ENCODE results near the gene MSI2. TPM values are rescaled to one million over a fixed set of nuclear protein-coding genes. Genes with fewer than 3 reads are reported as not detected.

Gene MSI2
- total and polyA plus RNA-seq, 2 experiments from 2014 or later, result 4.3 to 17.9 TPM

GRCh38 chr17:57516290-57517230, 260.2 kb downstream of the MSI2 start:
- Histone ChIP-seq H3K9me2 (ENCODE audit: insufficient read depth) (no peaks in the 10 kb centered on the region), H3K79me2 (ENCODE audit: insufficient read depth) (no peaks in the 10 kb centered on the region), H3K9me3 (ENCODE audit: low read depth) (no peaks in the 10 kb centered on the region), H3K9ac (no peak overlapping the region), H3K36me3 (ENCODE audit: low read depth) (no peaks in the 10 kb centered on the region), H3K27me3 (replicated peaks; ENCODE audit: insufficient read depth) (no peaks in the 10 kb centered on the region), H3K27ac (no peak overlapping the region), H3F3A (ENCODE audit: insufficient read depth) (no peaks in the 10 kb centered on the region), H2AFZ (no peak overlapping the region), H4K20me1 (ENCODE audit: insufficient read depth) (no peaks in the 10 kb centered on the region), H3K4me3 (no peak overlapping the region), H3K4me2 (ENCODE audit: unreplicated experiment) (no peak overlapping the region), H3K4me1 (ENCODE audit: insufficient read depth) (peaks cover 8% of the 10 kb centered on the region)
- in situ Hi-C loops (cut with MboI), result no loop called here
- 91 to 92% methylated on average over 10 of the region's 10 CpGs for WGBS, 2 experiments (ENCODE audit: low coverage in 1 of 2, low lambda C conversion rate in 2 of 2, missing lambda C conversion rate in 2 of 2)
- TF ChIP-seq EZH2phosphoT487 (IDR thresholded peaks at IDR 0.05; ENCODE audit: insufficient read depth, low read depth), result no peak
- no peak for TF ChIP-seq EZH2 (IDR thresholded peaks at IDR 0.05; ENCODE audit: insufficient read depth, poor library complexity, severe bottlenecking)
- DNase-seq, result no peak

- H3K9me3 ChIP-seq (ENCODE audit: low read depth), result no peaks in the 10 kb centered on the region
- H3K9ac ChIP-seq, result no peak overlapping the region
- 94 to 97% methylated on average over 7 of the region's 7 CpGs for WGBS, 2 experiments (ENCODE audit: low coverage in 1 of 2, low lambda C conversion rate in 2 of 2, missing lambda C conversion rate in 2 of 2)
- peaks cover 8% of the 10 kb centered on the region for H3K4me1 ChIP-seq (ENCODE audit: insufficient read depth)
- no peak overlapping the region for H3K4me3 ChIP-seq
- H3K27me3 ChIP-seq (replicated peaks; ENCODE audit: insufficient read depth), result no peaks in the 10 kb centered on the region
- H3K79me2 ChIP-seq (ENCODE audit: insufficient read depth), result no peaks in the 10 kb centered on the region
- H3K4me2 ChIP-seq (ENCODE audit: unreplicated experiment), result no peak overlapping the region
- H3K36me3 ChIP-seq (ENCODE audit: low read depth), result no peaks in the 10 kb centered on the region
- H4K20me1 ChIP-seq (ENCODE audit: insufficient read depth), result no peaks in the 10 kb centered on the region
- no peaks in the 10 kb centered on the region for H3K9me2 ChIP-seq (ENCODE audit: insufficient read depth)
- no peak overlapping the region for H3K27ac ChIP-seq
- H2AFZ ChIP-seq, result no peak overlapping the region
- in situ Hi-C loops (cut with MboI), result no loop called here
- no peak for DNase-seq
- TF ChIP-seq EZH2phosphoT487 (IDR thresholded peaks at IDR 0.05; ENCODE audit: insufficient read depth, low read depth) (no peak), EZH2 (IDR thresholded peaks at IDR 0.05; ENCODE audit: insufficient read depth, poor library complexity, severe bottlenecking) (no peak)
- H3F3A ChIP-seq (ENCODE audit: insufficient read depth), result no peaks in the 10 kb centered on the region
Observed at GRCh38 chr17:57517273-57517631, 260.9 kb downstream of the MSI2 start.

- no peak overlapping the region for H3K27ac ChIP-seq
- H3K27me3 ChIP-seq (replicated peaks; ENCODE audit: insufficient read depth), result no peaks in the 10 kb centered on the region
- in situ Hi-C loops (cut with MboI), result no loop called here
- DNase-seq, result no peak
- H3K9me2 ChIP-seq (ENCODE audit: insufficient read depth), result no peaks in the 10 kb centered on the region
- no peak overlapping the region for H2AFZ ChIP-seq
- TF ChIP-seq EZH2 (IDR thresholded peaks at IDR 0.05; ENCODE audit: insufficient read depth, poor library complexity, severe bottlenecking) (no peak), EZH2phosphoT487 (IDR thresholded peaks at IDR 0.05; ENCODE audit: insufficient read depth, low read depth) (no peak)
- no peaks in the 10 kb centered on the region for H3K9me3 ChIP-seq (ENCODE audit: low read depth)
- H4K20me1 ChIP-seq (ENCODE audit: insufficient read depth), result no peaks in the 10 kb centered on the region
- peaks cover 8% of the 10 kb centered on the region for H3K4me1 ChIP-seq (ENCODE audit: insufficient read depth)
- H3K9ac ChIP-seq, result no peak overlapping the region
- WGBS, 2 experiments (ENCODE audit: low coverage in 1 of 2, low lambda C conversion rate in 2 of 2, missing lambda C conversion rate in 2 of 2), result 86 to 89% methylated on average over 8 of the region's 8 CpGs
- H3K4me3 ChIP-seq, result no peak overlapping the region
- no peaks in the 10 kb centered on the region for H3K79me2 ChIP-seq (ENCODE audit: insufficient read depth)
- H3K4me2 ChIP-seq (ENCODE audit: unreplicated experiment), result no peak overlapping the region
- no peaks in the 10 kb centered on the region for H3K36me3 ChIP-seq (ENCODE audit: low read depth)
- no peaks in the 10 kb centered on the region for H3F3A ChIP-seq (ENCODE audit: insufficient read depth)
Observed at GRCh38 chr17:57517632-57518456, 261.5 kb downstream of the MSI2 start.

All from GM23248 (cell line).